Skeletal muscle satellite cell (primary cell): ENCODE results near the gene ZDHHC17.
A peak's percentile ranks its signal among the peaks of the same experiment; 100 is the strongest.
"Not testable (repeated sequence)": the region's sequence is repeated elsewhere in the genome, so short reads cannot be mapped to it uniquely, and the experiment has no call there.

Experiments
- H3K27me3 ChIP-seq: 2 replicates; pipeline ENCODE4 v1.7.0; 2013; ENCODE audit warnings: low read length; ENCODE audit not compliant: control insufficient read depth, insufficient read depth
- H3K36me3 ChIP-seq: 2 replicates; pipeline ENCODE4 v1.7.0; 2013; ENCODE audit warnings: mild to moderate bottlenecking, control low read depth, low read length; ENCODE audit not compliant: insufficient read depth
- H3K4me1 ChIP-seq: 2 replicates; pipeline ENCODE4 v1.7.0; 2013; ENCODE audit warnings: low read length; ENCODE audit not compliant: control insufficient read depth, insufficient read depth
- H3K4me2 ChIP-seq: 2 replicates; pipeline ENCODE4 v1.7.0; 2013; ENCODE audit warnings: mild to moderate bottlenecking, low read length
- H3K4me3 ChIP-seq: 2 replicates; pipeline ENCODE4 v1.7.0; 2013; ENCODE audit warnings: low read length
- H3K9ac ChIP-seq: 2 replicates; pipeline ENCODE4 v1.7.0; 2013; ENCODE audit warnings: mild to moderate bottlenecking, low read depth, low read length, moderate library complexity
- H3K9me3 ChIP-seq: replicated peaks from 2 replicates; pipeline ENCODE4 v1.7.0; 2013; ENCODE audit warnings: mild to moderate bottlenecking, control low read depth, low read length

The ZDHHC17 gene

GRCh38 chr12:76777765-76778216, 13.9 kb downstream of the ZDHHC17 start:
- no peak overlapping the region for H3K9ac ChIP-seq
- no peaks in the 10 kb centered on the region for H3K27me3 ChIP-seq

GRCh38 chr12:76778364-76778763, 14.4 kb downstream of the ZDHHC17 start:
- Histone ChIP-seq H3K27me3 (no peaks in the 10 kb centered on the region), H3K9me3 (no peaks in the 10 kb centered on the region), H3K9ac (no peak overlapping the region), H3K36me3 (no peaks in the 10 kb centered on the region), H3K4me3 (no peak overlapping the region), H3K4me2 (no peak overlapping the region), H3K4me1 (no peaks in the 10 kb centered on the region)

More at GRCh38 chr12:76777765-76778216, 13.9 kb downstream of the ZDHHC17 start:
- H3K4me3 ChIP-seq = no peak overlapping the region
- no peaks in the 10 kb centered on the region for H3K4me1 ChIP-seq
- H3K4me2 ChIP-seq = no peak overlapping the region
- H3K36me3 ChIP-seq = no peaks in the 10 kb centered on the region
- H3K9me3 ChIP-seq = no peaks in the 10 kb centered on the region

- H3K36me3 ChIP-seq, H3K9me3 ChIP-seq: not testable (repeated sequence)
Observed at GRCh38 chr12:76779310-76779709, 15.4 kb downstream of the ZDHHC17 start.

GRCh38 chr12:76781321-76781720, 17.4 kb downstream of the ZDHHC17 start:
- Histone ChIP-seq H3K27me3 (no peaks in the 10 kb centered on the region), H3K4me3 (no peak overlapping the region), H3K4me2 (no peak overlapping the region), H3K9me3 (no peaks in the 10 kb centered on the region), H3K4me1 (peaks cover 9% of the 10 kb centered on the region), H3K9ac (no peak overlapping the region), H3K36me3 (no peaks in the 10 kb centered on the region)

More at GRCh38 chr12:76779310-76779709, 15.4 kb downstream of the ZDHHC17 start:
- not testable (repeated sequence) for H3K4me2 ChIP-seq, H3K9ac ChIP-seq, H3K4me3 ChIP-seq, H3K27me3 ChIP-seq, H3K4me1 ChIP-seq

GRCh38 chr12:76782526-76782925, 18.6 kb downstream of the ZDHHC17 start:
- H3K4me3 ChIP-seq = no peak overlapping the region
- H3K9ac ChIP-seq = no peak overlapping the region
- no peaks in the 10 kb centered on the region for H3K27me3 ChIP-seq
- H3K9me3 ChIP-seq = no peaks in the 10 kb centered on the region
- no peaks in the 10 kb centered on the region for H3K36me3 ChIP-seq
- no peak overlapping the region for H3K4me2 ChIP-seq
- peaks cover 9% of the 10 kb centered on the region for H3K4me1 ChIP-seq

GRCh38 chr12:76784600-76785051, 20.7 kb downstream of the ZDHHC17 start:
- Histone ChIP-seq H3K9me3 (no peaks in the 10 kb centered on the region), H3K4me1 (peaks cover 9% of the 10 kb centered on the region), H3K9ac (no peak overlapping the region), H3K4me2 (peak overlapping the region; percentile 26), H3K27me3 (no peaks in the 10 kb centered on the region), H3K36me3 (no peaks in the 10 kb centered on the region), H3K4me3 (no peak overlapping the region)

GRCh38 chr12:76785407-76785806, 21.5 kb downstream of the ZDHHC17 start:
- Histone ChIP-seq H3K27me3 (no peaks in the 10 kb centered on the region), H3K4me3 (no peak overlapping the region), H3K4me1 (peaks cover 9% of the 10 kb centered on the region), H3K9ac (no peak overlapping the region), H3K36me3 (no peaks in the 10 kb centered on the region), H3K4me2 (no peak overlapping the region), H3K9me3 (no peaks in the 10 kb centered on the region)

- no peak overlapping the region for H3K4me2 ChIP-seq
- H3K36me3 ChIP-seq = no peaks in the 10 kb centered on the region
- H3K9ac ChIP-seq = no peak overlapping the region
- H3K9me3 ChIP-seq = no peaks in the 10 kb centered on the region
- peaks cover 9% of the 10 kb centered on the region for H3K4me1 ChIP-seq
- no peak overlapping the region for H3K4me3 ChIP-seq
- H3K27me3 ChIP-seq = no peaks in the 10 kb centered on the region
Observed at GRCh38 chr12:76786986-76787385, 23.1 kb downstream of the ZDHHC17 start.

GRCh38 chr12:76787689-76788088, 23.8 kb downstream of the ZDHHC17 start:
- no peaks in the 10 kb centered on the region for H3K36me3 ChIP-seq
- peaks cover 9% of the 10 kb centered on the region for H3K4me1 ChIP-seq
- H3K4me2 ChIP-seq = no peak overlapping the region
- H3K9ac ChIP-seq = no peak overlapping the region
- no peaks in the 10 kb centered on the region for H3K9me3 ChIP-seq
- no peak overlapping the region for H3K4me3 ChIP-seq
- H3K27me3 ChIP-seq = no peaks in the 10 kb centered on the region

GRCh38 chr12:76789335-76790050, 25.6 kb downstream of the ZDHHC17 start:
- Histone ChIP-seq H3K36me3 (no peaks in the 10 kb centered on the region), H3K4me2 (no peak overlapping the region), H3K4me3 (no peak overlapping the region), H3K9ac (no peak overlapping the region), H3K9me3 (no peaks in the 10 kb centered on the region), H3K27me3 (no peaks in the 10 kb centered on the region), H3K4me1 (peaks cover 6% of the 10 kb centered on the region)

GRCh38 chr12:76790564-76791552, 26.9 kb downstream of the ZDHHC17 start:
- no peaks in the 10 kb centered on the region for H3K9me3 ChIP-seq
- H3K27me3 ChIP-seq = no peaks in the 10 kb centered on the region
- no peak overlapping the region for H3K9ac ChIP-seq
- no peak overlapping the region for H3K4me2 ChIP-seq
- H3K4me1 ChIP-seq = no peaks in the 10 kb centered on the region
- no peak overlapping the region for H3K4me3 ChIP-seq
- H3K36me3 ChIP-seq = no peaks in the 10 kb centered on the region
